ENCODE measurements around the gene NMUR1.

The NMUR1 gene

DNA sequence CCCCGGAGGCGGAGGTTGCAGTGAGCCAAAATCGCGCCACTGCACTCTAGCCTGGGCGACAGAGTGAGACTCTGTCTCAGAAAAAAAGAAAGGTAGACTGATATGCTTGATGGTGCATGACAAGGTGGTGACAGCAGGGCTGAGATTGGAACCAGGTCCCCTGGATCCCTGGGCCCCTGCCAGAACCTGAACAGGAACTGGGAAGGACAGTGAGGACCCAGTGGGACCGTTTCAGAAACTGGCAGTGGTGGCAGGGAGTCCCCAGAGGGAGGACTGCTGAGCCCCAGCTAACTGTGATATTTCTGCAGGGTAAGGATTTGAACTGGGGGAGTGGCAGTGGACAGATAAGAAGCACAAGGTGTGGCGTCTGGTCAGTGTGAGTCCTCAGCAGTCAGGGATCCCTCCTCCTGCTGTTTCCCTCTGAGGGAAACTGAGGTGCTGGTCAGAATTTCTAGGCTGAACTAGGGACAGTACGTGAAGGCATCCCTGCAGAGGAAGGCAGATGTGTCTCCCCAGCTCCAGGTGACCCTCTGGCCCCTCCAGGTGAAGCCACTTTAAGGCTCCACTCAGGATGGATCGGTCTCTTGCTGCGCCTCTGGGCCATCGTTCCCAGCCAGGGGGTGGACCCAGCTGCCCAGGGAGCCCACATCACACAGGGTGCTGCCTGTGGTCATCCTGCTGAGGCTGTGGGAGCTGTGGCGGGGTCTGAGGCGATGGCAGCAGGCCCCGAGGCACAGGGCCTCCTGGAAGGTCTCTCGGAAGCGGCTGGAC is 5.6 kb downstream of the NMUR1 start:
- TF ChIP-seq SUZ12 (IDR thresholded peaks at IDR 0.05; ENCODE audit: extremely low read depth, insufficient read depth, insufficient read length) (no peak), ZNF274 (IDR thresholded peaks at IDR 0.05; ENCODE audit: low read depth, low read length) (peak; percentile 62; the same call in 1 of the 2 replicates)
- Histone ChIP-seq H3K9me3 (ENCODE audit: insufficient read depth, low read length) (peaks cover 10% of the 10 kb centered on the region; the same call in 1 of the 2 replicates), H3K4me1 (ENCODE audit: insufficient read depth, insufficient read length) (peaks cover 6% of the 10 kb centered on the region), H3K36me3 (ENCODE audit: insufficient read depth, insufficient read length, low read length) (no peaks in the 10 kb centered on the region), H3K9ac (ENCODE audit: insufficient read length, low read depth) (no peak overlapping the region), H3K27me3 (ENCODE audit: insufficient read depth, insufficient read length) (peaks cover 14% of the 10 kb centered on the region), H3K4me3 (ENCODE audit: insufficient read length, low read depth) (no peak overlapping the region)
- DNase-seq (ENCODE audit: low read depth, low spot score) = no peak

DNA sequence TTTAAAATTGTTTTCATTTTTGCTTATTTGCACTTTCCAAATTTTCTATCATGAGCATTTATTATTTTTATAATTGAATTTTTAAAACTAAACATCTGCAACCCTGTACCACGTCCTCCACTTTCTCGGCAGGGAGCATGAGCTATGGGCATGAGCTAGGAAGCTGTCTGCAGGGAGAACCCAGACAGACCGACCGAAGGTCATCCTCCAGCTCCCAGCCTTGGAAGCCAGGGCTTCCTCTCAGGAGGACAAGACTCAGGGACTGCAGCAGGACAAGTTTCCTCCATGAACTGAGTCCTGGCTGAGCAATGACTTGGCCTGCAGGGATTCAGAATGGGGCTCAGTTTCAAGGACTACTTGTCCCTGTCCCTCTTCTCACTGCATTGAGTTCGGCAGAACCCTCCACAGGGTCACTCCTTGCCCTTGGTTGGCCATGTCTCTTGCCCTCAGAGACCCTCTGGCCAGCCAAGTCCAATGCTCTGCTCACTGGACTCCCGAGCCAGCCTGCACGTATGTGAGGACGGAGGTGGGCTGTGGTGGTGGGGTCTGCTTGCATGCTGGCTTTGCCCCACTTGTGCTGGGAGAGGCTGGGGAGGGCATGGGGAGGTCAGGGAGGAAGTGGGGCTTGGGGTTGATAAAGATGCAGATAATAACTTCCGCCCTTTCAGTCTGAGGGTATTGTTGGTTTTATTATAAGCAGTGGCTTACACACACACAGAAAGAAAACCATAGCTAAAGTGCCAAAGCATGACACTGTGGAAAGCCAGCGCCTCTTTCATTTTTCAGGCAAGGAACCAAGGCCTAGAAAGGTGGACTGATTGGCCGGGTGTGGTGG is 6.6 kb downstream of the NMUR1 start:
- Histone ChIP-seq H3K9ac (ENCODE audit: insufficient read length, low read depth) (no peak overlapping the region), H3K36me3 (ENCODE audit: insufficient read depth, insufficient read length, low read length) (no peaks in the 10 kb centered on the region), H3K27me3 (ENCODE audit: insufficient read depth, insufficient read length) (peaks cover 5% of the 10 kb centered on the region), H3K4me3 (ENCODE audit: insufficient read length, low read depth) (no peak overlapping the region), H3K4me1 (ENCODE audit: insufficient read depth, insufficient read length) (peaks cover 6% of the 10 kb centered on the region), H3K9me3 (ENCODE audit: insufficient read depth, low read length) (peaks cover 10% of the 10 kb centered on the region; the same call in 1 of the 2 replicates)
- TF ChIP-seq ZNF274 (IDR thresholded peaks at IDR 0.05; ENCODE audit: low read depth, low read length) (no peak), YY1 (IDR thresholded peaks at IDR 0.05; ENCODE audit: insufficient read depth, insufficient read length) (no peak), SUZ12 (IDR thresholded peaks at IDR 0.05; ENCODE audit: extremely low read depth, insufficient read depth, insufficient read length) (no peak)
- no peak for DNase-seq (ENCODE audit: low read depth, low spot score)

DNA sequence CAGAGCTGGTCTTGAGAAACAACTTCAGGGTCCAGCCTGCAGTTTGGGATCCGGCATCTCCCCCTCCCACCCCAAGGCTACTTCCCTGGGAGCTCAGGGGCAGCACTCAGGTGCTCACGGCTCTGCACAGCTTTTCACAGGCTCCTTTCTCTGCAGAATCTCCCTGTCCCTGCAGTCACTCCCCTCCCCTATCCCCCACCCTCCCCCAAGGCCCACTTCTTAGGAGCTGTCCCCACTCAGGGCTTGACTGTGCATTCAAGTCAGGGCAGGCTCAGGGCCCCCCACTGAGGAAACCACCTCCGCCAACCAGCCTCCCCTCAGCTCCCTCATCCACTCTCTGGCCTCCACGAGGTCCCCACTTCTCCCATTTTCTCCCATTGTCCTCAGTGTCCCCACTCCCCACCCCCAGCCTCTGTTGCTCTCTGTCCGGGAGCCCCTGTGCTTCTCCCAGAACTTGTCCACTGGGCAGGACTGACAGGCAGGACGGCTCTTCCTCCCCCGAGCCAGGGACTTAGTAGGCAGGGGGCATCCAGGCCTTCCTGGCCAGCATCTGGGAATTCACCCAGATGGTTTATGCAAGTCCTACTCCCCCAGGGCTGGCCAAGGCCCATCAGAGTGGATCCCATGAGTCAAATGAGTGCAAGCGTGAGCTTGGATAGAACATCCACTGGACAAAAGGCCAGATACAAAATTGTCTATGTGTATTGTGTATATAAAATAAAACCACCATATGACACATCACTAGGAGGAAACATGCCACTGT is 7.6 kb downstream of the NMUR1 start:
- DNase-seq (ENCODE audit: low read depth, low spot score) = no peak
- Histone ChIP-seq H3K4me1 (ENCODE audit: insufficient read depth, insufficient read length) (peaks cover 6% of the 10 kb centered on the region), H3K36me3 (ENCODE audit: insufficient read depth, insufficient read length, low read length) (no peaks in the 10 kb centered on the region), H3K27me3 (ENCODE audit: insufficient read depth, insufficient read length) (no peaks in the 10 kb centered on the region), H3K9ac (ENCODE audit: insufficient read length, low read depth) (no peak overlapping the region), H3K4me3 (ENCODE audit: insufficient read length, low read depth) (no peak overlapping the region), H3K9me3 (ENCODE audit: insufficient read depth, low read length) (peaks cover 10% of the 10 kb centered on the region; the same call in 1 of the 2 replicates)
- TF ChIP-seq SUZ12 (IDR thresholded peaks at IDR 0.05; ENCODE audit: extremely low read depth, insufficient read depth, insufficient read length) (no peak), ZNF274 (IDR thresholded peaks at IDR 0.05; ENCODE audit: low read depth, low read length) (no peak), YY1 (IDR thresholded peaks at IDR 0.05; ENCODE audit: insufficient read depth, insufficient read length) (no peak)

DNA sequence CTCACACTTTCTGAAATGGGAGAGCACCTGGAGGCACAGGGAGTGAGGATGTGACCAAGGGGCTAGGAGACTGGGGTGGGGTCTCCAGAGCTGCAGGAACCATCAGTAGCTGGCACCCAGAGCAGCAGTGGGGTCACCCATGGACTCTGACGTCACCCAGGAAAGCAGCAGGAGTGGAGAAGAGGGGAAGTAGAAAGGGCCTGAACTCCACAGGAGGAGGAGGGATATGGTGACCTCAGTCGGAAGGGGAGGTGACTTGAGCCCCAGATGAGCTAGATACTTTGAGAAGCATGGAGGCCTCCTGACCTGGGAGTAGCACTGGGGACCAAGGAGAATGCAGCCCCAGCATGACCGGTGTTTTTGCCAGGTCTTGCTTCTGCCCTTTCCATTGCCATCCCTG is 8.8 kb downstream of the NMUR1 start:
- no peak for DNase-seq (ENCODE audit: low read depth, low spot score)
- TF ChIP-seq YY1 (IDR thresholded peaks at IDR 0.05; ENCODE audit: insufficient read depth, insufficient read length) = no peak
- TF ChIP-seq SUZ12 (IDR thresholded peaks at IDR 0.05; ENCODE audit: extremely low read depth, insufficient read depth, insufficient read length) = no peak
- no peak for TF ChIP-seq ZNF274 (IDR thresholded peaks at IDR 0.05; ENCODE audit: low read depth, low read length)
- H3K36me3 ChIP-seq (ENCODE audit: insufficient read depth, insufficient read length, low read length) = no peaks in the 10 kb centered on the region
- no peaks in the 10 kb centered on the region for H3K27me3 ChIP-seq (ENCODE audit: insufficient read depth, insufficient read length)
- H3K4me1 ChIP-seq (ENCODE audit: insufficient read depth, insufficient read length) = peaks cover 4% of the 10 kb centered on the region
- no peak overlapping the region for H3K4me3 ChIP-seq (ENCODE audit: insufficient read length, low read depth)
- H3K9me3 ChIP-seq (ENCODE audit: insufficient read depth, low read length) = peaks cover 10% of the 10 kb centered on the region; the same call in 1 of the 2 replicates
- no peak overlapping the region for H3K9ac ChIP-seq (ENCODE audit: insufficient read length, low read depth)

DNA sequence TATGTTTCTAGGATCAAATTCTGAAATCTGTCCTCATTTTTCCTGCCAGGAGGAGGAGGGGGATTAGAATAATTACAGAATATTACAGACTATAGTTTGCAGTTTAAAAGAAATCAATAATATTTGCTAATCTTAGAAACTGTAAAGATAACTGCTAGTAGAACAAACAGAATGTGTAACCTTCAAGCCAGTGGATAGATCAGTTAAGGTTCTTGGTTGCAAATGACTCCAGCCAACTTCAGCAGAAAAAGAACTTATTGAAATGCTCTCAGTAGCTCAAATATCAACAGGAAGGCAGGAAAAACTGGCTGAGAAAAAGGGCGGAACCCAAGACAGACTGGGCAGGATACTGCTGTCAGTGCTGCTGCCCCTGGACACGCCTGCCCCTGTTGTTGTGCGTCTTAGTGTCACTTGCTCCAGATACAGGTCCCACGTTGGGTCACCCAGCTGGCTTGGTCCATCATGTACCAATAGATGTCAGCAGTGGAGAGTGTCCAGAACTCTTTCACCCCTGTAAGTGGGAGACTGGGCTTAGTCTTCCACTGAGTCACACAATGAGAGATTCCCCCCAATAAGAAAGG is 10.2 kb downstream of the NMUR1 start:
- Histone ChIP-seq H3K9me3 (ENCODE audit: insufficient read depth, low read length) (peaks cover 9% of the 10 kb centered on the region; the same call in 1 of the 2 replicates), H3K27me3 (ENCODE audit: insufficient read depth, insufficient read length) (no peaks in the 10 kb centered on the region), H3K9ac (ENCODE audit: insufficient read length, low read depth) (no peak overlapping the region), H3K36me3 (ENCODE audit: insufficient read depth, insufficient read length, low read length) (no peaks in the 10 kb centered on the region), H3K4me1 (ENCODE audit: insufficient read depth, insufficient read length) (peaks cover 2% of the 10 kb centered on the region), H3K4me3 (ENCODE audit: insufficient read length, low read depth) (no peak overlapping the region)
- DNase-seq (ENCODE audit: low read depth, low spot score) = no peak
- TF ChIP-seq ZNF274 (IDR thresholded peaks at IDR 0.05; ENCODE audit: low read depth, low read length) = no peak
- TF ChIP-seq SUZ12 (IDR thresholded peaks at IDR 0.05; ENCODE audit: extremely low read depth, insufficient read depth, insufficient read length) = no peak
- TF ChIP-seq YY1 (IDR thresholded peaks at IDR 0.05; ENCODE audit: insufficient read depth, insufficient read length) = no peak

DNA sequence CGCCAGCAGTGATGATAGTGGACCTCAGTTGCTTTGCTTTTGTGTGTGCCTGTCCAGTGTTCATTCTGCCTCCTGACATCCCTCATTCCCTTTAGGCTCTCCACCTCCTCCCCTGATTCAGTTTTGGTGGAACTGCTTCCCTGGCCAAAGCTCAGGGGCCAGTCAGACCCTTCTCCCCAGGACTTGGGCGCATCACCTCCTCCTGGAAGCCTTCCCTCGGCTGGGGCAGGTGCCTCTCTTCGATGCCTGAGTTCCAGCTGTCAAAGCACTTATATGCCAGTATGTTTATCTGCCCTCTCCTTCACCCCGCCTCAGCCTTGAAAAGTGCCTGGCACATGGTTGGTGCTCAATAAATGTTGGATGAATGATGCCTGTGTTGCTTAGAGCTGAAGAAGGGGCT is 11.5 kb downstream of the NMUR1 start:
- no peaks in the 10 kb centered on the region for H3K9me3 ChIP-seq (ENCODE audit: insufficient read depth, low read length)
- no peak for DNase-seq (ENCODE audit: low read depth, low spot score)
- H3K4me3 ChIP-seq (ENCODE audit: insufficient read length, low read depth) = no peak overlapping the region
- peaks cover 2% of the 10 kb centered on the region for H3K4me1 ChIP-seq (ENCODE audit: insufficient read depth, insufficient read length)
- TF ChIP-seq SUZ12 (IDR thresholded peaks at IDR 0.05; ENCODE audit: extremely low read depth, insufficient read depth, insufficient read length) (no peak), YY1 (IDR thresholded peaks at IDR 0.05; ENCODE audit: insufficient read depth, insufficient read length) (no peak), ZNF274 (IDR thresholded peaks at IDR 0.05; ENCODE audit: low read depth, low read length) (no peak)
- no peak overlapping the region for H3K9ac ChIP-seq (ENCODE audit: insufficient read length, low read depth)
- no peaks in the 10 kb centered on the region for H3K36me3 ChIP-seq (ENCODE audit: insufficient read depth, insufficient read length, low read length)
- H3K27me3 ChIP-seq (ENCODE audit: insufficient read depth, insufficient read length) = no peaks in the 10 kb centered on the region
